HepG2 (cell line): ENCODE data around the gene ANAPC16. TPM values are rescaled to one million over a fixed set of nuclear protein-coding genes. Genes with fewer than 3 reads are reported as not detected.

Experiments
- BRD4 ChIP-seq: sonication (generic); formaldehyde crosslinking; IDR thresholded peaks from 2 replicates; pipeline ENCODE4 v1.4.0; 2020; ENCODE audit warnings: missing genetic modification reagents
- DRAP1 ChIP-seq: IDR thresholded peaks from 2 replicates; pipeline ENCODE4 v1.6.1; 2016; ENCODE audit warnings: missing genetic modification reagents, missing compliant biosample characterization
- ELF3 ChIP-seq: IDR thresholded peaks from 2 replicates; pipeline ENCODE4 v1.6.1; 2016; ENCODE audit warnings: missing genetic modification reagents, missing compliant biosample characterization
- HOXA9 ChIP-seq: sonication (generic); formaldehyde crosslinking; IDR thresholded peaks from 2 replicates; pipeline ENCODE4 v1.8.1; 2022; ENCODE audit warnings: missing genetic modification reagents, mild to moderate bottlenecking, moderate library complexity, borderline replicate concordance
- IKZF4 ChIP-seq: sonication (generic); formaldehyde crosslinking; IDR thresholded peaks from 2 replicates; pipeline ENCODE4 v1.5.1; 2020; ENCODE audit warnings: borderline replicate concordance, mild to moderate bottlenecking, low read depth, missing genetic modification reagents; ENCODE audit errors: not compliant biosample characterization
- IRX3 ChIP-seq: sonication (generic); formaldehyde crosslinking; IDR thresholded peaks from 2 replicates; pipeline ENCODE4 v1.8.1; 2023; ENCODE audit warnings: mild to moderate bottlenecking, low read depth, missing genetic modification reagents, borderline replicate concordance
- MATR3 ChIP-seq: sonication (generic); formaldehyde crosslinking; IDR thresholded peaks from 2 replicates; pipeline ENCODE4 v1.4.0; 2020; ENCODE audit warnings: missing genetic modification reagents
- MED1 ChIP-seq: sonication (generic); formaldehyde crosslinking; IDR thresholded peaks from 2 replicates; pipeline ENCODE4 v1.4.0; 2020; ENCODE audit warnings: missing genetic modification reagents
- MEF2D ChIP-seq: sonication (generic); formaldehyde crosslinking; IDR thresholded peaks from 2 replicates; pipeline ENCODE4 v1.5.1; 2020; ENCODE audit warnings: mild to moderate bottlenecking, missing genetic modification reagents
- NR2C2 ChIP-seq: sonication (generic); formaldehyde crosslinking; IDR thresholded peaks from 2 replicates; pipeline ENCODE4 v1.4.0; 2020; ENCODE audit warnings: missing genetic modification reagents, mild to moderate bottlenecking, moderate library complexity, borderline replicate concordance
- POLR2A ChIP-seq, 2 experiments: IDR thresholded peaks; 2 replicates each; pipeline ENCODE4 v1.6.1; 2011; ENCODE audit warnings: low read depth in 2 of 2, low read length in 2 of 2, mild to moderate bottlenecking in 1 of 2, moderate library complexity in 1 of 2; ENCODE audit not compliant: insufficient read depth in 1 of 2
- SALL1 ChIP-seq: sonication (generic); formaldehyde crosslinking; IDR thresholded peaks from 2 replicates; pipeline ENCODE4 v1.8.0; 2022; ENCODE audit warnings: mild to moderate bottlenecking, missing genetic modification reagents
- TFE3 ChIP-seq: IDR thresholded peaks from 2 replicates; pipeline ENCODE4 v1.6.1; 2016
- THAP7 ChIP-seq: sonication (generic); formaldehyde crosslinking; IDR thresholded peaks from 2 replicates; pipeline ENCODE4 v1.8.1; 2023; ENCODE audit warnings: mild to moderate bottlenecking, missing genetic modification reagents
- TIGD3 ChIP-seq: sonication (generic); formaldehyde crosslinking; IDR thresholded peaks from 2 replicates; pipeline ENCODE4 v1.5.1; 2020; ENCODE audit warnings: mild to moderate bottlenecking, missing genetic modification reagents, borderline replicate concordance
- ZFP36L1 ChIP-seq: sonication (generic); formaldehyde crosslinking; IDR thresholded peaks from 2 replicates; pipeline ENCODE4 v1.8.0; 2022; ENCODE audit warnings: mild to moderate bottlenecking, missing genetic modification reagents, moderate library complexity
- ZHX1 ChIP-seq: sonication (generic); formaldehyde crosslinking; IDR thresholded peaks from 2 replicates; pipeline ENCODE4 v1.8.1; 2022; ENCODE audit warnings: low read depth, mild to moderate bottlenecking, missing genetic modification reagents
- ZIK1 ChIP-seq: sonication (generic); formaldehyde crosslinking; IDR thresholded peaks from 2 replicates; pipeline ENCODE4 v1.5.0; 2020; ENCODE audit warnings: mild to moderate bottlenecking, low read depth, missing genetic modification reagents, borderline replicate concordance
- ZNF292 ChIP-seq: sonication (generic); formaldehyde crosslinking; IDR thresholded peaks from 2 replicates; pipeline ENCODE4 v1.8.1; 2022; ENCODE audit warnings: mild to moderate bottlenecking, low read depth, missing genetic modification reagents, borderline replicate concordance
- ZNF460 ChIP-seq: sonication (generic); formaldehyde crosslinking; IDR thresholded peaks from 2 replicates; pipeline ENCODE4 v1.5.1; 2020; ENCODE audit warnings: missing genetic modification reagents, mild to moderate bottlenecking, borderline replicate concordance
- ZNF543 ChIP-seq: sonication (generic); formaldehyde crosslinking; IDR thresholded peaks from 2 replicates; pipeline ENCODE4 v1.4.0; 2020; ENCODE audit warnings: mild to moderate bottlenecking, missing genetic modification reagents
- ZNF605 ChIP-seq: sonication (generic); formaldehyde crosslinking; IDR thresholded peaks from 2 replicates; pipeline ENCODE4 v1.8.0; 2022; ENCODE audit warnings: mild to moderate bottlenecking, missing genetic modification reagents
- polyA plus RNA-seq, 8 experiments: library from polyadenylated mRNA; depleted of rRNA in 3 of 8; stranded (reverse) in 7 of 8; unstranded in 1 of 8; fragments of >200 nt; fragmentation: Illumina TruSeq in 4 of 8; extraction: Trizol in 4 of 8; gene quantifications; 2 replicates each; pipeline versions ENCODE4 v1.2.1 to v1.2.3, GENCODE V29; 2011 to 2016; ENCODE audit warnings: low read depth in 4 of 8, missing spikeins in 1 of 8, mixed read lengths in 1 of 8; ENCODE audit not compliant: insufficient read depth in 1 of 8
- total RNA-seq, 5 experiments: library from RNA; depleted of rRNA; stranded (reverse); fragments of >200 nt; fragmentation: Illumina TruSeq; extraction: Trizol; gene quantifications; 2 replicates each; pipeline ENCODE4 v1.2.3, GENCODE V29; 2016; ENCODE audit warnings: low read depth in 1 of 5

ANAPC16 gene
- total and polyA plus RNA-seq, 2 of the 13 experiments (the other 11 are each of a cell fraction or from before 2014, with no cell fraction given) = 74.8 to 89.4 TPM

GRCh38 chr10:72215611-72216549 lies at the start of gene ANAPC16, which contains the start of gene ASCC1 (continued):
- peak; percentile 83 for TF ChIP-seq ZFP36L1 (CRISPR knock-in tag)
- TF ChIP-seq MATR3 (CRISPR knock-in tag) = no peak
- peak; percentile 79 for TF ChIP-seq TFE3 (CRISPR knock-in tag)
- TF ChIP-seq ZNF605 (CRISPR knock-in tag) = peak; percentile 70; the same call in 1 of the 2 replicates
- TF ChIP-seq ZHX1 (CRISPR knock-in tag) = no peak
- TF ChIP-seq ZIK1 (CRISPR knock-in tag) = peak; percentile 92; the same call in 1 of the 2 replicates
- peak; percentile 86 for TF ChIP-seq IKZF4 (CRISPR knock-in tag)
- TF ChIP-seq NR2C2 (CRISPR knock-in tag) = peak; percentile 68
- no peak for TF ChIP-seq HOXA9 (CRISPR knock-in tag)
- TF ChIP-seq THAP7 = peak; percentile 15; the same call in 1 of the 2 replicates
- TF ChIP-seq POLR2A (IDR thresholded peaks at IDR 0.05; ENCODE audit: insufficient read depth in 1 of 2, low read depth in 2 of 2, low read length in 2 of 2) = peak; percentile 94 to 96
- peak; percentile 77; the same call in 1 of the 2 replicates for TF ChIP-seq BRD4 (CRISPR knock-in tag)
- peak; percentile 96 for TF ChIP-seq SALL1 (CRISPR knock-in tag)
- no peak for TF ChIP-seq ZNF460 (CRISPR knock-in tag)
- peak; percentile 68; the same call in 1 of the 2 replicates for TF ChIP-seq TIGD3 (CRISPR knock-in tag)
- TF ChIP-seq DRAP1 (CRISPR knock-in tag) = peak; percentile 83
- peak; percentile 81 for TF ChIP-seq MED1 (CRISPR knock-in tag)
- peak; percentile 74; the same call in 1 of the 2 replicates for TF ChIP-seq IRX3 (CRISPR knock-in tag)
- TF ChIP-seq MEF2D (CRISPR knock-in tag) = no peak
- peak; percentile 87; the same call in 1 of the 2 replicates for TF ChIP-seq ZNF543 (CRISPR knock-in tag)
- TF ChIP-seq ZNF292 (CRISPR knock-in tag) = no peak
- peak; percentile 85 for TF ChIP-seq ELF3 (CRISPR knock-in tag)
